Hematopoietic multipotent progenitor cell treated with erythropoietin and hydrocortisone succinate and interleukin-3 and kit ligand, for 6 days (in vitro differentiated cells): ENCODE measurements around the gene EP300.
A peak's percentile ranks its signal among the peaks of the same experiment; 100 is the strongest.
"Not testable (repeated sequence)": the region's sequence is repeated elsewhere in the genome, so short reads cannot be mapped to it uniquely, and the experiment has no call there.

ENCODE experiments used
- DNase-seq: peaks from one replicate; pipeline ENCODE4 v3.0.0-alpha.2; 2015

The EP300 gene

GRCh38 chr22:41092023-41092817 lies at the start of gene EP300:
Gene EP300, plus strand, starts transcription at chr22:41092592. Its CDS starts 413 bp downstream, at chr22:41093005.
- peak; percentile 91 for DNase-seq

DNA sequence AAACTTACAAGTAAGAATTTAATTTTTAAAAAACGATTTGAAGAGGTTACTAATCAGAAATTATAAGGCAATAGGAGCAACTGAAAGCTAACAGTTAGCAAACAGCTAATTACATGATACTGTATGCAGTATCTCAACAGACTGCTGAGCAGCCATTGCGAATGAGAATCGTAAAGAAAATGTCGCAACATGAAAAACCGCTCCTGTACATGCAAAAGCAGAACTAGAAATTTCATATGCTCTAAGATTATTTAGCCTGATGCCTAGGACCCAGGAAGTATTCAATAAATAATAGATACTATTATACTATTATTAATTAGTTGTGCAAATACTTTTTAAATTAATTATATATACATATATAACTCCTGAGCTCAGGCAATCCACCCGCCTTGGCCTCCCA lies 48.7 kb upstream of the EP300 start:
- DNase-seq: peak; percentile 73

DNA sequence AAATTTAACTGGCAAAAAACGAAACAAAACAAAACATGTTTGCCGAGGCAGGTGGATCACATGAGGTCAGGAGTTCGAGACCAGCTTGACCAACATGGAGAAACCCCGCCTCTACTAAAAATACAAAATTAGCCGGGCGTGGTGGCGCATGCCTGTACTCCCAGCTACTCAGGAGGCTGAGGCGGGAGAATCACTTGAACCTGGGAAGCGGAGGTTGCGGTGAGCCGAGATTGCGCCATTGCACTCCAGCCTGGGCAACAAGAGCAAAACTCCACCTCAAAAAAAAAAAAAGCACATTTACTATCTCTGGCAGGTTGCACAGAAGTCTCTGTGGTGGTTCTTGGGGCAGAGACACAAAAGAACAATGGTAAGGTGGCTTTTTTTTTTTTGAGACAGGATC lies 46.8 kb upstream of the EP300 start:
- not testable (repeated sequence) for DNase-seq

GRCh38 chr22:41047801-41048211 lies 44.6 kb upstream of the EP300 start:
- no peak for DNase-seq

- DNase-seq: not testable (repeated sequence)
Observed at GRCh38 chr22:41048345-41048744, 44.0 kb upstream of the EP300 start.

DNA sequence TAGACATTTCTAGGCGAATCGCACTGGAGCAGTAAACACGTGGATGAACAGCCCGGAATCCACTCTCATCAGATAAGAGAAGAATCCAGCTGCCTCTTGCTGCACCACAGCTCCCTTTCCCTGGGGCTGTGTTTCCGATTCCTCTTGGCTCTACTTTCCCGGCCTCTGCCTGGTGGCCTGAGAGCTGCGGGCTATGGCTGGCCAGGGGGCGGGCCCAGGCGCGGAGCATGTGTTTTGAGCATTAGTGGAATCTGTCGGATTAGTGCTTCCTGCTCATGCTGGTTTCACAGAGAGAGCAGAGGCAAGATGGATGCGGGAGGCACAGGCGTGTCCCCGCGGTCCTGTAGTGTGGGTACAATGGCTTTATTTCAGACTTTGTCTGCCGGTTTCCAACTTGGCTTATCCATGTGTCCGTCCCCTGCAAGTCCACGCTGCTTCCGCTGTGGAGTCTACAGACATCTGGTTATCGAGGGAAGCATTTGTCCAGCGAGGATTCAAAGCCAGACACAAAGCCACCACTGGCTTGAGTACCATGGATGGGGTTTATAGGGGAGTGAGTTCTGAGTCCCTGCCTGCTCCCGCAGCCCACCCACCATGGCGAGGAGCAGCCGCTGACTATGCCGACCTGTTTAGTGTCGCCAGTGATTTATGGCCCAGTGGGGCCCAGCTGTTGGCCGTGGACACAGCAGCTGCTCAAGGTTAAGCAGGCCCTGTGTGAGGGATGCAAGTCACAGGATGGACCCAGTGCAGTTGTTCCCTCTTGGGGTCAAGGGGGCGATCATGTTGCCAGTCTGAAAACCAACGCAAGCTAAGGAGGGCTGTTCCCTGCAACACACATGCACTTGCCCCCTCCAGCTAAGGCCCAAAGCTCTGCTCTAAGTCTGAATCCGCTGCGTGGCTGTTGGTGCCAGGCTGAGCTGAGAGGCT lies 43.3 kb upstream of the EP300 start:
- DNase-seq: no peak

- not testable (repeated sequence) for DNase-seq
Observed at GRCh38 chr22:41049795-41050194, 42.6 kb upstream of the EP300 start.

- no peak for DNase-seq
Observed at GRCh38 chr22:41050883-41051282, 41.5 kb upstream of the EP300 start.

DNA sequence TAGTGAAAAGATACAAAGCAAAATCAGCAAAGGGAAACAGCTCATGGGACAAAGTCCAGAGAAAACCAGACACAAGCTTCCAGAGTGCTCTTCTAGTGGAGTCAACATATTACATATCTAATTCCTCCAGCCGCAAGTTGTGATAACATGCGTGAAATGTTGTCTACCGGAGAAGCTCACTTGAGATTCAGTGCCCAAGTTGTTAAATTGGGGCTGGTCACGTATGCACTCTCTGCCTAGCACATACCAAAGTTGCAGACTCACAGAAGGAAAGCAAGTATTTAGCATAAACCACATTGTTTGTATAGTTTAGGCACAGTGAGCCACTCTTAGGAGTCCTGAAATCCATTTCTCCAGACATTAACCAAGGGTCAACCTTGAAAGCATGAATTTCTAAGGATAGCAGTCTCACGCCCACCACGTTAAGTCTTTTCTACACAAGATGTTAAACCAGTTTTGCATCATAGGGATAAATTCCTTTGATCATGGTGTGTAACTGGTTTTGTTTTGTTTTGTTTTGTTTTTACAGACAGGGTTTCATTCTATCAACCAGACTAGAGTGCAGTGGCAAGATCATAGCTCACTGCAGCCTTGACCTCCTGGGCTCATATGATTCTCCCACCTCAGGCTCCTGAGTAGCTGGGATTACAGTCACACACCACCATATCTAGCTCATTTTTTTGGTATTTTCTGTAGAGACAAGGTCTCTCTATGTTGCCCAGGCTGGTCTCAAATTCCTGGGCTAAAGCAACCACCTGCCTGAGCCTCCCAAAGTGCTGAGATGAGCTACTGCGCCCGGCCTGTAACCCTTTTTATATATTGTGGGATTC lies 39.5 kb upstream of the EP300 start:
- no peak for DNase-seq

DNA sequence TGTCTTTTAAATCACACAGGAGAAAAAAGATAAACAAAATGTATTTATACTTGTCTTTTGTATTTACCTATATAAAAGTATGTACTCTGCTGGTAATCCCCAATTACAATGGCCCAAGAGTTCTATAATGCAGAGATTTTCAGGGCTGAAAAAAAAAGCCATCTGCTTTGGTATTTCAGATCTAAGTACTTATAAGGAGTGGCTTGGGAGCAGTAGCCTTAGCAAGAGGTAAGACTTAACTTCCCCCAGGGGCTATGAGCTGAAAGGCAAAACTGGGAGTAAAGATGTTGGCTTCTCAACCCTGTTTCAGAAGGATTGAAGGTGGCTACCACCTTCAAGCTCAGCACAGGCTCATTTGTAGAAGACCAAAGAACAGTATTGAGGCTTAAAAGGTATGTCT lies 35.3 kb upstream of the EP300 start:
- no peak for DNase-seq

GRCh38 chr22:41062146-41062545 lies 30.2 kb upstream of the EP300 start:
- no peak for DNase-seq

DNA sequence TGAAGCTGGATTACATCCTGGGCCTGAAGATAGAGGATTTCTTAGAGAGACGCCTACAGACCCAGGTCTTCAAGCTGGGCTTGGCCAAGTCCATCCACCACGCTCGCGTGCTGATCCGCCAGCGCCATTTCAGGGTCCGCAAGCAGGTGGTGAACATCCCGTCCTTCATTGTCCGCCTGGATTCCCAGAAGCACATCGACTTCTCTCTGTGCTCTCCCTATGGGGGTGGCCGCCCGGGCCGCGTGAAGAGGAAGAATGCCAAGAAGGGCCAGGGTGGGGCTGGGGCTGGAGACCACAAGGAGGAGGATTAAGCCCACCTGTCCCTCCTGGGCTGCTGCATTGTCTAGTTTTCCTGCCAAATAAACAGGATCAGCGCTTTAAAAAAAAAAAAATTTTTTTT lies 28.1 kb upstream of the EP300 start:
- not testable (repeated sequence) for DNase-seq

GRCh38 chr22:41066341-41066740 lies 26.1 kb upstream of the EP300 start:
- not testable (repeated sequence) for DNase-seq

DNA sequence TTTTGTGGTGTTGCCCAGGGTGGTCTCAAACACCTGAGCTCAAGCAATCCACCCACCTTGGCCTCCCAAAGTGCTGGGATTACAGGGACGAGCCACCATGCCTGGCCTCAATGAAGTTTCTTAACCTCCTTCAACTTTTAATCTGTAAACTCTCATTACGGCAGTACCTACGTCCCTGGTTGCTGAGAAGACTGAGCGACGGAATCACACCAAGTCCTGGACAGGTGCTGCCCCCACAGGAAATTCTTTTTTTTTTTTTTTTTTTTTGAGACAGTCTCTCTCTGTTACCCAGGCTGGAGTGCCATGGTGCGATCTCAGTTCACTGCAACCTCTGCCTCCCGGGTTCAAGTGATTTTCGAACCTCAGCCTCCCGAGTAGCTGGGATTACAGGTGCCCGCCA lies 24.4 kb upstream of the EP300 start:
- DNase-seq: not testable (repeated sequence)

DNA sequence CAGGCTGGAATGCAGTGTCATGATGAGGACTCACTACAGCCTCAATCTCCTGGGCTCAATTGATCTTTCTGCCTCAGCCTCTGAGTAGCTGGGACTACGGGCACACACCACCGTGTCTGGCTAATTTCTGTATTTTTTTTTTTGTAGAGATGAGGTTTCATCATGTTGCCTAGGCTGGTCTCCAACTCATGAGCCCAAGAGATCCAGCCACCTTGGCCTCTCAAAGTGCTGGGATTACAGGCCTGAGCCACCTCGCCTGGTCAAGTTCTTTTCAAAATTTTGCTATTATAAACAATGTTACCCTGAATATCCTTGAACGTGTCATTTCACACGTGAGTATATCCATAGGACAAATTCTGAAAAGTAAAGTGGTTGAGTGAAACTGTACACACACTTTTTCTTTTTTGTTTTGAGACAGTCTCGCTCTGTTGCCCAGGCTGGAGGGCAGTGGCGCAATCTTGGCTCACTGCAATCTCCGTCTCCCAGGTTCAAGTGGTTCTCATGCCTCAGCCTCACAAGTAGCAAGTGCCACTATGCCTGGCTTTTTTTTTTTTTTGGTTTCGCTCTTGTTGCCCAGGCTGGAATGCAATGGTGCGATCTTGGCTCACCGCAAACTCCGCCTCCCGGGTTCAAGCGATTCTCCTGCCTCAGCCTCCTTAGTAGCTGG lies 21.6 kb upstream of the EP300 start:
- no peak for DNase-seq

DNA sequence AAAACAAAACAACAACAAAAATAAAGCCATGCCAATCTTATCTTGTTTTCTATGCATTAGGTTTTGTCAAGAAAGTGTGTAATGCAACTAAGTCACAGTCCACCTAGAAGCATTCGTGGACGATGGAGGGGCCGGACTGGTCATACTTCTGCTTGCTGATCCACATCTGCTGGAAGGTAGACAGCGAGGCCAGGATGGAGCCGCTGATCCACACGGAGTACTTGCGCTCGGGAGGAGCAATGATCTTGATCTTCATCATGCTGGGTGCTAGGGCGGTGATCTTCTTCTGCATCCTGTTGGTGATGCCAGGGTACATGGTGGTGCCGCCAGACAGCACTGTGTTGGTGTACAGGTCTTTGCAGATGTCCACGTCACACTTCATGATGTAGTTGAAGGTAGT lies 18.3 kb upstream of the EP300 start:
- no peak for DNase-seq

- no peak for DNase-seq
Observed at GRCh38 chr22:41074466-41074865, 17.9 kb upstream of the EP300 start.

- DNase-seq: no peak
Observed at GRCh38 chr22:41074941-41075710, 17.3 kb upstream of the EP300 start.

DNA sequence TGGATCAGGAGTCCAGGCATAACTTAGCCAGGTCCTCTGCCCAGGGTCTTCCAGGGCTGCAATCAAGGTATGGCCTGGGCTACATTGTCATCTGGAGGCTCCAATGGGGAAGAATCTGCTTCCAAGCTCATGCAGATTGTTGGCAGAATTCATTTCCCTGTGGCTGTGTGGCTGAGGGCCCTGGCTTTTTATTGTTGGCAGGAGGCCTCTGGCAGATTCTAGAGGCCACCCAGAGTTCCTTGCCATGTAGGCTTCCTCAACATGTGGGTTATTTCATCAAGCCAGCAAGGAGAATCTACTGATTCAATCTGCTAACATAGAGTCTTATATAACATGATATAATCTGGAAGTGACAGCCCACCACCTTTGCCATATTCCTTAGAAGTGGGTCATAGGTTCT lies 16.4 kb upstream of the EP300 start:
- DNase-seq: no peak

GRCh38 chr22:41076857-41077256 lies 15.5 kb upstream of the EP300 start:
- no peak for DNase-seq

DNA sequence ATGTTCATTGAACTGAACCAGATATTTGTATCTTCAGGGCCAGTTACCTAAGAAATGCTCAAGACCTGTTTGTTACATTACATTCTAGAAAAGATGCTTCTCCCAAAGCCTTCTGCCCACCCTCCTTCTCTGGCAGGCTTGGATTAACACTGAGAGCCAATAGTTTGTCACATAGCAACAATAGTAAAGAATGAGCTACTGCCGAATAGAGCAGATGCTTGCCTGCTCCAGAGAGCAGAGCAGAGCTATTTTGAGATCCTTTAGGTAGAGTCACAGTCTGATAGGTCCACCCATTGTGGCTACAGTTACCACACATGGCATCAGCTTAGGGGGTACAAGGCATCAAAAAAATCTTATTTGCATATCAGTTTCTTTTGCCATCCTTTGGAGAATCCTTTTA lies 13.5 kb upstream of the EP300 start:
- no peak for DNase-seq

- DNase-seq: no peak
Observed at GRCh38 chr22:41085842-41086241, 6.5 kb upstream of the EP300 start.
